DND-41 (cell line): ENCODE data around the gene TRIM47.
A peak's percentile ranks its signal among the peaks of the same experiment; 100 is the strongest.

Source experiments
- ATAC-seq: fragments of 200-7000 bp; cut with Tn5 transposase; 3 replicates; pipeline ENCODE4 v1.9.1; 2021; ENCODE audit warnings: low read depth; ENCODE audit not compliant: insufficient read depth
- DNase-seq: peaks from one replicate; pipeline ENCODE4 v3.0.0-alpha.2; 2020
- H2AFZ ChIP-seq: 2 replicates; pipeline ENCODE4 v1.6.0; 2012; ENCODE audit warnings: low read depth, low read length
- H3K27ac ChIP-seq: 2 replicates; pipeline ENCODE4 v1.5.1; 2012; ENCODE audit warnings: low read length, inconsistent platforms
- H3K27me3 ChIP-seq: fragments of 200-600 bp; sonication (generic); 2 replicates; pipeline ENCODE4 v1.6.0; 2012; ENCODE audit warnings: low read length, mild to moderate bottlenecking, inconsistent platforms; ENCODE audit not compliant: insufficient read depth, poor library complexity
- H3K36me3 ChIP-seq: 2 replicates; pipeline ENCODE4 v1.5.1; 2012; ENCODE audit warnings: low read length, inconsistent platforms; ENCODE audit not compliant: insufficient read depth
- H3K4me1 ChIP-seq: 2 replicates; pipeline ENCODE4 v1.5.1; 2012; ENCODE audit warnings: mild to moderate bottlenecking, low read length; ENCODE audit not compliant: insufficient read depth
- H3K4me2 ChIP-seq: 2 replicates; pipeline ENCODE4 v1.6.0; 2012; ENCODE audit warnings: mild to moderate bottlenecking, moderate library complexity, low read length, inconsistent platforms; ENCODE audit not compliant: insufficient read depth
- H3K4me3 ChIP-seq, 2 experiments: fragments of 200-600 bp in 1 of 2; shearing (Covaris generic) in 1 of 2; 2 replicates each; pipeline ENCODE4 v1.5.1; 2012 to 2016; ENCODE audit warnings: inconsistent platforms in 2 of 2, low read length in 2 of 2, mild to moderate bottlenecking in 2 of 2, low read depth in 1 of 2, moderate library complexity in 1 of 2
- H3K79me2 ChIP-seq: 2 replicates; pipeline ENCODE4 v1.6.0; 2012; ENCODE audit warnings: low read length, inconsistent platforms; ENCODE audit not compliant: insufficient read depth
- H3K9ac ChIP-seq: 2 replicates; pipeline ENCODE4 v1.6.0; 2012; ENCODE audit warnings: low read depth, mild to moderate bottlenecking, inconsistent platforms, low read length, moderate library complexity
- H3K9me3 ChIP-seq: 2 replicates; pipeline ENCODE4 v1.5.1; 2012; ENCODE audit warnings: low read length, moderate library complexity, mild to moderate bottlenecking, inconsistent platforms; ENCODE audit not compliant: insufficient read depth, severe bottlenecking
- H4K20me1 ChIP-seq: 2 replicates; pipeline ENCODE4 v1.6.0; 2012; ENCODE audit warnings: low read length; ENCODE audit not compliant: insufficient read depth
- CTCF ChIP-seq: IDR thresholded peaks from 2 replicates; pipeline ENCODE4 v1.5.1; 2012; ENCODE audit warnings: borderline replicate concordance, low read length, moderate library complexity, mild to moderate bottlenecking; ENCODE audit not compliant: poor library complexity, severe bottlenecking; ENCODE audit errors: extremely low read depth
- EZH2 ChIP-seq: IDR thresholded peaks from 3 replicates; pipeline ENCODE4 v1.6.1; 2012; ENCODE audit warnings: borderline replicate concordance, low read depth, mild to moderate bottlenecking, moderate library complexity, low read length, inconsistent platforms; ENCODE audit not compliant: severe bottlenecking

Gene TRIM47

GRCh38 chr17:75832164-75832651, 46.2 kb downstream of the TRIM47 start:
- Histone ChIP-seq H2AFZ (no peak overlapping the region), H3K27me3 (no peaks in the 10 kb centered on the region), H4K20me1 (peaks cover 6% of the 10 kb centered on the region; the same call in 1 of the 2 replicates), H3K79me2 (no peaks in the 10 kb centered on the region), H3K4me2 (no peak overlapping the region), H3K4me3 (no peak overlapping the region), H3K27ac (no peak overlapping the region), H3K9ac (no peak overlapping the region), H3K4me1 (no peaks in the 10 kb centered on the region), H3K9me3 (no peaks in the 10 kb centered on the region), H3K36me3 (peaks cover 68% of the 10 kb centered on the region)
- DNase-seq: no peak
- TF ChIP-seq EZH2 (no peak), CTCF (no peak)
- ATAC-seq: no peak

GRCh38 chr17:75831032-75831571, 47.3 kb downstream of the TRIM47 start:
- Histone ChIP-seq H3K9ac (no peak overlapping the region), H2AFZ (no peak overlapping the region), H3K27me3 (no peaks in the 10 kb centered on the region), H3K36me3 (peaks cover 70% of the 10 kb centered on the region), H3K79me2 (no peaks in the 10 kb centered on the region), H3K4me3 (no peak overlapping the region), H4K20me1 (peaks cover 6% of the 10 kb centered on the region; the same call in 1 of the 2 replicates), H3K9me3 (no peaks in the 10 kb centered on the region), H3K27ac (no peak overlapping the region), H3K4me1 (no peaks in the 10 kb centered on the region), H3K4me2 (no peak overlapping the region)
- TF ChIP-seq CTCF: no peak
- TF ChIP-seq EZH2: no peak
- ATAC-seq (no peak), DNase-seq (no peak)

- peak; percentile 42; the same call in 2 of the 3 replicates for ATAC-seq
- Histone ChIP-seq H2AFZ (no peak overlapping the region), H3K36me3 (peaks cover 68% of the 10 kb centered on the region), H3K79me2 (no peaks in the 10 kb centered on the region), H3K9ac (no peak overlapping the region), H3K9me3 (no peaks in the 10 kb centered on the region), H3K4me2 (no peak overlapping the region), H3K4me3 (no peak overlapping the region), H4K20me1 (peaks cover 6% of the 10 kb centered on the region; the same call in 1 of the 2 replicates), H3K27ac (no peak overlapping the region), H3K4me1 (no peaks in the 10 kb centered on the region), H3K27me3 (no peaks in the 10 kb centered on the region)
- TF ChIP-seq CTCF (peak; percentile 77), EZH2 (no peak)
- DNase-seq: peak; percentile 58
These were observed 48.0 kb downstream of the TRIM47 start for GRCh38 chr17:75830164-75831031.
